GM21515 (cell line): ENCODE data around the gene ATR.
"Not testable (repeated sequence)": the region's sequence is repeated elsewhere in the genome, so short reads cannot be mapped to it uniquely, and the experiment has no call there.

Source experiments
- ATAC-seq: cut with Tn5 transposase; IDR thresholded peaks from one replicate; pipeline ENCODE4 v1.9.1; 2021; ENCODE audit not compliant: unreplicated experiment

ATR gene

GRCh38 chr3:142595581-142595950 is 17.0 kb upstream of the ATR start:
- ATAC-seq: no peak

- no peak for ATAC-seq
Observed at GRCh38 chr3:142595141-142595540, 16.6 kb upstream of the ATR start.

GRCh38 chr3:142592268-142592667 is 13.7 kb upstream of the ATR start:
- not testable (repeated sequence) for ATAC-seq

GRCh38 chr3:142588703-142589102 is 10.2 kb upstream of the ATR start:
- no peak for ATAC-seq

GRCh38 chr3:142586803-142587406 is 8.4 kb upstream of the ATR start:
- peak; percentile 69 for ATAC-seq

GRCh38 chr3:142581070-142581469 is 2.5 kb upstream of the ATR start:
- not testable (repeated sequence) for ATAC-seq

GRCh38 chr3:142580061-142580423 is 1.5 kb upstream of the ATR start:
- ATAC-seq: no peak

- ATAC-seq: no peak
Observed at GRCh38 chr3:142577696-142578328, 721 bp downstream of the ATR start.

GRCh38 chr3:142576792-142577191 is 1.7 kb downstream of the ATR start:
- no peak for ATAC-seq

GRCh38 chr3:142574665-142575064 is 3.9 kb downstream of the ATR start:
- ATAC-seq: no peak

GRCh38 chr3:142574223-142574622 is 4.3 kb downstream of the ATR start:
- not testable (repeated sequence) for ATAC-seq

GRCh38 chr3:142569422-142569821 is 9.1 kb downstream of the ATR start:
- ATAC-seq: not testable (repeated sequence)

GRCh38 chr3:142568393-142569017 is 10.0 kb downstream of the ATR start:
- ATAC-seq: no peak

- ATAC-seq: no peak
Observed at GRCh38 chr3:142566096-142566495, 12.4 kb downstream of the ATR start.

- no peak for ATAC-seq
Observed at GRCh38 chr3:142563496-142563997, 15.0 kb downstream of the ATR start.

- ATAC-seq: no peak
Observed at GRCh38 chr3:142560118-142560517, 18.4 kb downstream of the ATR start.

- no peak for ATAC-seq
Observed at GRCh38 chr3:142553741-142554140, 24.8 kb downstream of the ATR start.

GRCh38 chr3:142552579-142552978 is 26.0 kb downstream of the ATR start:
- ATAC-seq: not testable (repeated sequence)

- ATAC-seq: no peak
Observed at GRCh38 chr3:142549986-142550385, 28.5 kb downstream of the ATR start.

GRCh38 chr3:142543307-142543706 is 35.2 kb downstream of the ATR start:
- no peak for ATAC-seq

- no peak for ATAC-seq
Observed at GRCh38 chr3:142542054-142542453, 36.5 kb downstream of the ATR start.

- no peak for ATAC-seq
Observed at GRCh38 chr3:142536519-142536918, 42.0 kb downstream of the ATR start.
